RWPE1 (cell line): ENCODE results near the gene AK2.

Source experiments
- CTCF ChIA-PET: fragments of 350-600 bp; sonication (Branson Sonifier 250); formaldehyde crosslinking; extraction: SDS; loops from one replicate; lab custom pipeline; 2021; lab: Yijun Ruan, JAX
- POLR2A ChIA-PET: fragments of 400-600 bp; formaldehyde crosslinking; extraction: SDS; loops from one replicate; lab custom pipeline; 2020; ENCODE audit warnings: antibody characterized with exemption; ENCODE audit not compliant: low non-redundant PET; lab: Yijun Ruan, JAX
- DNase-seq: peaks from one replicate; pipeline ENCODE4 v3.0.0; 2012; ENCODE audit warnings: low spot score
- H3K27ac ChIP-seq: fragments of 450-650 bp; 2 replicates; pipeline ENCODE4 v1.5.1; 2017
- TF ChIP-seq, protein P1 (sequence below): fragments of 450-650 bp; conservative IDR thresholded peaks from 2 replicates; pipeline ENCODE4 v1.5.1; 2017; ENCODE audit warnings: low read depth, mild to moderate bottlenecking

Gene AK2

DNA sequence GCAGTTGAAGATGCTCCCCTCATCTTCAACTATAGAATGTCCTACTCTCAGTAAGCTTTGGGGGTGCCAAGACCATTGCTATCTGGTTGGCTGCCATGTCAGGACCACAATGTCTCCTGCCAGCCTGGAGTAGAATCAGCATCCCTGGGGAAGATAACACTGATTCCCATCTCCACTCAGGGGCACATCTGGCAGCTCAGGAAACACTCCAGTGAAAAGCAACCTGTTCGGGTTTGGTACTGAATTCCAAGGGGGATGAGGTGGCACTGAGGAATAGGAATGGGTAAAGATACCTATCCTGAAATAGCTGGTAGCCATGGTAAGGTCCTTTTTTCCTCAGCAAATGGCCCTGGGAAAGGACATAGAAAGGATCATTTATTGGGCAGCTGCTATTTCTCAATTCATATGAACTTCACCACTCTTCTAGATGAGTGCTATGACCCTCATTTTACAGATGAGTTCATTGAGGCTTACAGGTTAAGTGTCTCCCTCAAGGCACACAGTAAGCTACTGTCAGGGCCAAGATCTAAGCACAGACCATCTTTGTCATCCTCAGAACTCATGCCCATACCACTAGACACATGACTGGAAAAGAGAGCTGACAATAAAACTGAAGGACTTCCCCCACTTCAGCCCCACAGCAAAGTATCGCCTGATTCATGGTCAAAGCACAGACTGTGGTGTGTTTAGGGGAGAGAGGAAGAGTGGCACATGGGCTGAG is 31.4 kb downstream of the AK2 start:
- H3K27ac ChIP-seq, result peak overlapping the region; percentile 89
- POLR2A ChIA-PET, result no interaction called here
- CTCF ChIA-PET, result interaction anchor here (0.6 to 1.4 kb wide), 3 partner anchors 62 to 81 kb away, joined by 3 to 8 read pairs (median 6); no protein-coding TSS in a partner anchor

DNA sequence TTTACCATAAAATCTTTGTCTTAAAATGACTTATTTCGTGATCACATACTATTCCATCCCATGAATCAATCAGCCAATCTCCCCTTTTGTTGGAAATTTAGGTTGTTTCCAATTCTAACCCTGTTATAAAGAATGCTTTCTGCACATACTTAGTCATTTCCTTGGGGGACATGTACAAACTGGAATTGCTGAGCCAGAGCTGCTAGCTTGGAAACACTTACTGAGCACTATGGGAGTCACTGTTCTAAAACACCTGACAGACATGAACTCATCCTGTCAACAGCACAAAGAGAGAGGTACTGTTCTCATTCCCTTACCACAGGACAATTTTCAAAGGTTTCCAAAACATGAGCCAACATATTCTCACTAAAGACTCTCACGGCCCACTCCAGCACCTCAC is 32.1 kb downstream of the AK2 start:
- TF ChIP-seq, protein P1, sequence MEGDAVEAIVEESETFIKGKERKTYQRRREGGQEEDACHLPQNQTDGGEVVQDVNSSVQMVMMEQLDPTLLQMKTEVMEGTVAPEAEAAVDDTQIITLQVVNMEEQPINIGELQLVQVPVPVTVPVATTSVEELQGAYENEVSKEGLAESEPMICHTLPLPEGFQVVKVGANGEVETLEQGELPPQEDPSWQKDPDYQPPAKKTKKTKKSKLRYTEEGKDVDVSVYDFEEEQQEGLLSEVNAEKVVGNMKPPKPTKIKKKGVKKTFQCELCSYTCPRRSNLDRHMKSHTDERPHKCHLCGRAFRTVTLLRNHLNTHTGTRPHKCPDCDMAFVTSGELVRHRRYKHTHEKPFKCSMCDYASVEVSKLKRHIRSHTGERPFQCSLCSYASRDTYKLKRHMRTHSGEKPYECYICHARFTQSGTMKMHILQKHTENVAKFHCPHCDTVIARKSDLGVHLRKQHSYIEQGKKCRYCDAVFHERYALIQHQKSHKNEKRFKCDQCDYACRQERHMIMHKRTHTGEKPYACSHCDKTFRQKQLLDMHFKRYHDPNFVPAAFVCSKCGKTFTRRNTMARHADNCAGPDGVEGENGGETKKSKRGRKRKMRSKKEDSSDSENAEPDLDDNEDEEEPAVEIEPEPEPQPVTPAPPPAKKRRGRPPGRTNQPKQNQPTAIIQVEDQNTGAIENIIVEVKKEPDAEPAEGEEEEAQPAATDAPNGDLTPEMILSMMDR, result no peak
- POLR2A ChIA-PET, result interaction anchor here (0.7 kb wide), 1 partner anchor 40 kb away, joined by 3 read pairs; the partner anchor contains the start of gene RNF19B
- peak; percentile 81 for DNase-seq
- peak overlapping the region; percentile 89 for H3K27ac ChIP-seq
- CTCF ChIA-PET, result interaction anchor here (1.4 kb wide), 1 partner anchor 71 kb away, joined by 8 read pairs; no protein-coding TSS in a partner anchor

More for the DNA sequence above, 31.4 kb downstream of the AK2 start:
- no peak for DNase-seq
- TF ChIP-seq, protein P1, result no peak

- DNase-seq, result no peak
- CTCF ChIA-PET, result no interaction called here
- H3K27ac ChIP-seq, result no peak overlapping the region
- TF ChIP-seq, protein P1, result no peak
- POLR2A ChIA-PET, result no interaction called here
These were observed 33.0 kb downstream of the AK2 start for GRCh38 chr1:33003657-33004056.

DNA sequence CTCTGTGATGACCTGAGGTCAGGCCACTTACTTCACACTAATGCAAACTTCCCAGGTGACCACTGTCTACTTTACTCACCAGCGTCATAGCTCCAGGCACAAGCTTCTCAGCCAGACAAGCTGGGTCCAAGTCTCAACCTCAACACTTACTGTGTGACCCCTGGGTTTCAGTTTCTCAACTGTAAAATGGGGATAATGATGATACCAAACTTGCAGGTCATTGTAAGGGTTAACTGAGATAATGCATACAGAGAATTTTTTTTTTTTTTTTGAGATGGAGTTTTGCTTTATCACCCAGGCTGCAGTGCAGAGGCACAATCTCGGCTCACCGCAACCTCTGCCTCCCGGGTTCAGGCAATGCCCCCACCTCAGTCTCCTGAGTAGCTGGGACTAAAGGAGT is 34.7 kb downstream of the AK2 start:
- TF ChIP-seq, protein P1, result no peak

GRCh38 chr1:33001282-33001681 is 35.4 kb downstream of the AK2 start:
- CTCF ChIA-PET, result interaction anchor here (0.6 to 1.7 kb wide), 5 partner anchors 9 to 439 kb away, joined by 3 to 7 read pairs (median 3); no protein-coding TSS in a partner anchor

More for the DNA sequence above, 34.7 kb downstream of the AK2 start:
- POLR2A ChIA-PET, result no interaction called here
- CTCF ChIA-PET, result interaction anchor here (0.6 to 1.7 kb wide), 2 partner anchors 10 to 382 kb away, joined by 3 to 7 read pairs; no protein-coding TSS in a partner anchor
- no peak for DNase-seq
- H3K27ac ChIP-seq, result peak overlapping the region; percentile 32

DNA sequence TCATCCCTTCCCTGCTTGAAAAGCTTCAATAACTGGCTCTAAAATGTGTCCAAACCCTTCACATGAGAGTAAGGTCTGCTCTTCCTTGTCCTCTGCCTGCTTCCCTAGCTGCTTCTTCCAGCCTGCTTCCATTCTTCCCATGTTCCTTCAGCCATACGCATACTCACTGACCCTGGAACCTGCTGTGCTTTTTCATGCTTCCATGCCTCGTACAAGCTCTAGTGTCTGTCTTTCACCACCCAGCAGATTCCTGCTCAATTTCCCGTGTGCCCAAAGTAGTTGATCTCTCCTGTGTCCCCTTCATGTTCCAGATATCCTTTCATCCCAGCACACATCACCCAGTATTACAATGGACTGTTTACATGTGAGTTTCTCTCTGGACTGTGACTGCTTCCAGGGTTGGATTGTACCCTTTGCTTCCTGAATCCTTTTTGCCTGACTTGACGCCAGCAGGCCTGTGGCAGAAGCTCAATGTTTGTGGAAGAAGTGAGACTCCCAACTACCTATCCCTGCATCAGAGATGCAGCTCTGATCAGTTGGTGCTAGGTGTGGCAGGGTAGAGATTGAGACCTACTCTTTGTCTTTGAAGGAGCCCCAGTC is 36.2 kb downstream of the AK2 start:
- CTCF ChIA-PET, result interaction anchor here (0.6 to 1.7 kb wide), 4 partner anchors 8 to 439 kb away, joined by 3 to 7 read pairs (median 3); no protein-coding TSS in a partner anchor
- H3K27ac ChIP-seq, result peak overlapping the region; percentile 33; the same call in 1 of the 2 replicates
- POLR2A ChIA-PET, result no interaction called here
- TF ChIP-seq, protein P1, result no peak
- no peak for DNase-seq

More at GRCh38 chr1:33001282-33001681, 35.4 kb downstream of the AK2 start:
- no peak for DNase-seq
- TF ChIP-seq, protein P1, result no peak; the same call in 1 of the 2 replicates
- POLR2A ChIA-PET, result no interaction called here
- H3K27ac ChIP-seq, result no peak overlapping the region
